HG03025 (cell line): ENCODE data around the gene ADAMTS10.
"Not testable (repeated sequence)": the region's sequence is repeated elsewhere in the genome, so short reads cannot be mapped to it uniquely, and the experiment has no call there.

Experiments used
- ATAC-seq: cut with Tn5 transposase; IDR thresholded peaks from one replicate; pipeline ENCODE4 v1.9.1; 2021; ENCODE audit warnings: mild to moderate bottlenecking, moderate library complexity; ENCODE audit not compliant: unreplicated experiment, low FRiP score

Gene ADAMTS10

DNA sequence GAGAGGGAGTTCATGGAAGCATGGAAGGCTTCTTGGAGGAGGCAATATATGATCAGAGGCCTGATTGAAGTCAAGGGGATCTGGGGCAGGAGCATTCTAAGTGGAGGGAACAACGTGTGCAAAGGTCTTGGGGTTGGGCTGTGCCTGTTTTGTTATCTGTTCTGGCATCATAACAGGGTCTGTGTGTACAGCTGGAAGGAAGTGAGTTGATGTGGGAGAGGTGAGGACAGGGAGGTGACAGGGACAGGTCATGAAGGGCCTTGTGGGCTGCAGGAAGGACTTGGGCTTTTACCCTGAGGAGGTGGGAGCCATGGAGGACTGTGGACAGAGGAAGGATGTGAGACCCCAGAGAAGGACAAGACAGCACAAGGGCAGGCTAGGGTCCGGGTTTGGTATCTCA, 18.7 kb upstream of the ADAMTS10 start:
- ATAC-seq = no peak

DNA sequence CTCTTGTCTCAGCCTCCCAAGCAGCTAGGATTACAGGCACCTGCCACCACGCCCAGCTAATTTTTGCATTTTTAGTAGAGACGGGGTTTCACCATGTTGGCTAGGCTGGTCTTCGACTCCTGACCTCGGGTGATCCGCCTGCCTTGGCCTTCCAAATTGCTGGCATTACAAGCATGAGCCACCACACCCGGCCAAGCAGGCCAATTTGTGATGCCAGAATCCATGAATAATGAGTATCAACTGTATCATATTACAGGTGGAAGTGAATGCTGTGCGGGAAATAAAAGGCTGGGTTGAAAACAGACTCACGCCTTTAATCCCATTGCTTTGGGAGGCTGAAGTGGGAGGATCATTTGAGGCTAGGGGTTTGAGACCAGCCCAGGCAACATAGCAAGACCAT, 16.3 kb upstream of the ADAMTS10 start:
- ATAC-seq = no peak

- ATAC-seq = not testable (repeated sequence)
Measured at GRCh38 chr19:8622886-8623285, 12.4 kb upstream of the ADAMTS10 start.

- ATAC-seq = no peak
Measured at GRCh38 chr19:8618751-8619150, 8.2 kb upstream of the ADAMTS10 start.

- ATAC-seq = no peak
Measured at GRCh38 chr19:8617984-8618383, 7.5 kb upstream of the ADAMTS10 start.

DNA sequence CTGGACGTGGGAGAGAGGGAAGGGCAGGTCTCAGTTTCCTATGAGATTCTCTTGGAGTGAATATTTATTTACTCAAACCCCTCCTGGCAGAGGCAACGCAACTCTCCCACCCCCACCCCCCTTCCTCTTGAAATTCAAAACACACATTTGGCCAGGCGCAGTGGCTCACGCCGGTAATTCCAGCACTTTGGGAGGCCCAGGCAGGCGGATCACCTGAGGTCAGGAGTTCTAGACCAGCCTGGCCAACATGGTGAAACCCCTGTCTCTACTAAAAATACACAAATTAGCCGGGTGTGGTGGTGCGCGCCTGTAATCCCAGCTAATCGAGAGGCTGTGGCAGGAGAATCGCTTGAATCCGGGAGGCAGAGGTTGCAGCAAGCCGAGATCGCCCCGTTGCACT, 6.8 kb upstream of the ADAMTS10 start:
- ATAC-seq = not testable (repeated sequence)

- ATAC-seq = no peak
Measured at GRCh38 chr19:8616861-8617260, 6.3 kb upstream of the ADAMTS10 start.

DNA sequence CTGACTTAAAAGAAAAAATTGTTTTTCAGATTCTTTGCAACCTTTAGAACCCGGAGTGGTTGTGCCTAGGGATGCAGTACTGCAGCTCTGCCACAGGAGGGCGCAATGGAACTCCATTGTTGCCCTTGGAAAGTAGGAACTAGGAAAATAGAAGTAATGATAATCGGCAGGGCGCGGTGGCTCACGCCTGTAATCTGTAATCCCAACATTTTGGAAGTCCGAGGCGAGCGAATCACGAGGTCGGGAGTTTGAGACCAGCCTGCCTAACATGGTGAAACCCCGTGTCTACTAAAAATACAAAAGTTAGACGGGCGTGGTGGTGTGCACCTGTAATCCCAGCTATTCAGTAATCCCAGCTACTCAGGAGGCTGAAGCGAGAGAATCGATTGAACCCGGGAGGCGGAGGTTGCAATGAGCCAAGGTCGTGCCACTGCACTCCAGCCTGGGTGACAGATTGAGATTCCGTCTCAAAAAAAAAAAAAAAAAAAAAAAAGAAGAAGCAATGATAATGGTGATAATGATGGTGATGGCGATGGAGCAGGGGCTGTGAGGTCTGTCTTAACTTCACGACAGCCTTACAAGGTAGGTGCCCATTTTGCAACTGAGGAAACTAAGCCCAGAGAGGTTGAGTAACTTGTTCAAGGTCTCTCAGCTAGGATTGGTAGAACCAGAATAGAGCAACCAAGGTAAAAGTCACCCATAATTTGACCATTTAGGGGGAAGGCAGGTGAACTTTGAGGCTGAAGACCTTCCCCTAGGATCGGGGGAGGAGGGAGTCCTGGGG, 5.5 kb upstream of the ADAMTS10 start:
- ATAC-seq = no peak

GRCh38 chr19:8615024-8615423, 4.5 kb upstream of the ADAMTS10 start:
- no peak for ATAC-seq

- ATAC-seq = no peak
Measured at GRCh38 chr19:8614455-8614854, 3.9 kb upstream of the ADAMTS10 start.

DNA sequence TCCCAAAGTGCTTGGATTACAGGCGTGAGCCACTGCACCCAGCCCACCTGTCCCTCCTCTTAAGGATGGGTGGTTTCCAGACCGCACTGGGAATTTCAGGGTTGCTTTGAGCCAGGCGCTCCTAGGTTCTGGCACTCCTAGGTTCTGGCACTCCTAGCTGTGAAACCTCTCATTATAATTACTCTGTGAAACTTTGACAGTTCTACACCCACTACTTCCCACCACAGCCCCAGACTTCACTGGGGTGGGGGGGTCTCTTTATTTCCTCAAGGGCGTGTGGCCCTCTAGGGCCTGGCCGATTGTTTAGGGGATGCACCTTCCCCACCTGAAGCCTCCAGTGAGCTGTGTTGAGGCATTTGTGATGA, 2.3 kb upstream of the ADAMTS10 start:
- ATAC-seq = no peak

DNA sequence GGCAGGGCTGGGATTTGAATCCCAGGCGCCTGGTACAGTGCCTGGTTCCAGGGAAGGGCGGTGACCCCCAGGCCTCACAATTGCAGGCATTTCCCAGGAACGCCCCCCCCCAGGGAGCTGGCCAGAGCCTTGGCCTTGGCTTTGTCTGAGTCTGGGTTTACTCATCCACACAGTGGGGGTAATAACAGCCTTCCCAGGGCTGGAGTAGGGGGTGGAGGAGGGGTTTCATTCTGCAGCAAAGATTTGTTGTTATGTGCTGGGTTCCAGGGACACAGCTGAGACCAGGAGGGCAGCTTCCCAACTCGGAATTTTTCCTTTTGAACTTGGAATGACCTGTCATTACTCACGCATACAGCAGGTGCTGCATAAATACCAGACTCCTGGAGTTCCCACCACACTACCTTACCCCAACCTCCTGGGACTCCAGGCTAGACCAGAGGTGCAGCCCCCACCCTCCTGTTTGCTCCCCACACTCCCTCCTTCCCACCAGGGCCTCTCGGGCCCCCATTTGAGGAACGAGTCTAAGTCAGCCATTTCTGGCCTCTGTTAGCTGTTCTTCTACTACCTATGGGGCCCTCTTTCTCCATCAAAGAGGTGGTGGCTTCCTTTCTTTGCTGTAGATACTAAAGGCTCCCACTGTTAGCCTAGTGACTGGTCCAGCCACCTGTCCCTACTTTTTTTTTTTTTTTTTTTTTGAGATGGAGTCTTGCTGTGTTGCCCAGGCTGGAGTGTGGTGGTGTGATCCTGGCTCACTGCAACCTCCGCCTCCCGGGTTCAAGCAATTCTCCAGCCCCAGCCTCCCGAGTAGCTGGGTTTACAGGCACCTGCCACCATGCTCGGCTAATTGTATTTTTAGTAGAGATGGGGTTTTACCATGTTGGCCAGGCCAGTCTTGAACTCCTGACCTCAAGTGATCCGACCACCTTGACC, 1.6 kb upstream of the ADAMTS10 start:
- ATAC-seq = no peak

- ATAC-seq = no peak
Measured at GRCh38 chr19:8611391-8611876, 919 bp upstream of the ADAMTS10 start.

DNA sequence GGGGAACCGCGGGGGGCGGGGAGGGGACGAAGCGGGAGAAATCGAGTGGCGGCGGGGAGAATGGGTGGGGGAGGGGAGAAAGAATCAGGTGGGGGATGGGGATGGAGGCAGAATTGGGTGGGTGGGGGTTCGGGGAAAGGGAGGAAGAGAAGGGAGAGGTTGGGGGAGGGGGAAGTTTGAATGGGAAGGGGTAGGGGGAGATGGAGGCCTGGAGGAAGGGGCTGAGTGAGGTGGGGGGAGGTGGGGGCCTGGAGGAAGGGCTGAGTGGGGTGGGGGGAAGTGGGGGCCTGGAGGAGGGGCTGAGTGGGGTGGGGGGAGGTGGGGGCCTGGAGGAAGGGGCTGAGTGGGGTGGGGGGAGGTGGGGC, 403 bp upstream of the ADAMTS10 start:
- no peak for ATAC-seq

DNA sequence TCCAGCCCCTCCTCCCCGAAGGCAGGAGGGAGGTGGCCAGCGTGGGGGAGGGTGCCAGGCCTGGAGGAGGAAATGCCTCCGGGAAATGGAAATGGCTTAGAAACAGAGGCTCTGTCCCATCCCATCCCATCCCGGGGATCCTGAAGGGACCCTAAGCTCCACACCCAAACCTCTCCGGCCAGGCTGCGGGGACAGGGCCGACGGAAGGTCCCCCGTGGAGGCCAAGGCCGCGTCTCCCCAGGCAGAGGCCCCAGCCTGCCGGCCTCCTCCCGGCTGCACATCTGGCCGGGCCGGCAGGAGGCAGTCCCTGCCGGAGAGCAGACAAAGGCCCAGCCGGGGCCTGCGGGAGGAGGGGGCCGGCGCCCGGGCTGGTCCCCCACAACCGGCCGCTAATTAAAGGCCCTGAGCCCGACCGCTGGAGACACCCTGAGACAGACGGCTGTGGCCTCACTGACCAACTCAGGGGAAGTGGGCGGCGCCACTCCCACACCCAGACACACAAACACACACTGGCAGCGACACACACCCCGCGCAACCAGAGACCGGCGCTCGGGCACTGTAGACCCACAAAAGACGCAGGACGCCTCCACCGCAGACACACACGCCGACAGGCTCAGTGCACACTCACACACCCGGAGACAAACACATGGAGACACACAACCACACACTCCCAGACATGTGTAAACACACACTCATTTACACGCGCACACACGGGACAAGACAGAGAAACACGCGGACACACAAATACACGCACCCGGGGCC, 1.1 kb downstream of the ADAMTS10 start:
- no peak for ATAC-seq

GRCh38 chr19:8608941-8609278, 1.6 kb downstream of the ADAMTS10 start:
- no peak for ATAC-seq

- ATAC-seq = no peak
Measured at GRCh38 chr19:8607386-8607785, 3.1 kb downstream of the ADAMTS10 start.

DNA sequence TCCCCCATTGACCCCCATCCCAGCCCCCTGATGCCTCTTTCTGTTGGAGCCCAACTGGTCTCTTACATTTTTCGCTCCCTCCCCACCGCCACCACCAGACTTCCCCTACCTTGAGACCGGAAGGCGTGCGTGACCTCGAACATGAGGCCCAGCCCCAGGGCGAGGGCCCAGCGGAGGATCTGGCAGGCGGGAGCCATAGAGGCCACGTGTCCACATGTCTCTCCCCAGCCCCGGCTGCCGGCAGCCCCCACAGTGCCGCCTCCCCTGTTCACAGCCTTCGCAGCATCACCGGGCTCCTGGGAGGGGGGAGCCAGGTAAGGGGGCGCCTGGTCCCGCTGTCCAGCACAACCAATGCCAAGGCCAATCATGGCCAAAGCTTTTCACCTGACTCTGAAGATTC, 5.0 kb downstream of the ADAMTS10 start:
- no peak for ATAC-seq

- no peak for ATAC-seq
Measured at GRCh38 chr19:8601796-8602195, 8.7 kb downstream of the ADAMTS10 start.

- no peak for ATAC-seq
Measured at GRCh38 chr19:8600816-8601215, 9.7 kb downstream of the ADAMTS10 start.

- no peak for ATAC-seq
Measured at GRCh38 chr19:8600064-8600463, 10.5 kb downstream of the ADAMTS10 start.
